SK-N-SH treated with all-trans-retinoic acid at 6 μM for 48 hours (cell line): ENCODE results near the gene IFNL2.

Experiments
- BACH2 ChIP-seq: fragments of 250-450 bp; sonication (Bioruptor Pico); IDR thresholded peaks from 2 replicates; pipeline ENCODE4 v1.9.0; 2021; ENCODE audit warnings: mild to moderate bottlenecking, borderline replicate concordance
- ESRRG ChIP-seq: fragments of 250-450 bp; sonication (Bioruptor Pico); IDR thresholded peaks from 2 replicates; pipeline ENCODE4 v1.6.1; 2021; ENCODE audit warnings: mild to moderate bottlenecking
- GLIS3 ChIP-seq: fragments of 250-450 bp; sonication (Bioruptor Pico); IDR thresholded peaks from 2 replicates; pipeline ENCODE4 v1.5.0; 2020; ENCODE audit warnings: mild to moderate bottlenecking, moderate library complexity
- ISL1 ChIP-seq: fragments of 250-450 bp; sonication (Bioruptor Pico); IDR thresholded peaks from 2 replicates; pipeline ENCODE4 v2.1.2; 2022; ENCODE audit warnings: mild to moderate bottlenecking, moderate library complexity
- OSR1 ChIP-seq: fragments of 250-450 bp; sonication (Bioruptor Pico); IDR thresholded peaks from 2 replicates; pipeline ENCODE4 v1.8.0; 2022; ENCODE audit warnings: moderate library complexity, mild to moderate bottlenecking, inconsistent platforms
- PATZ1 ChIP-seq: fragments of 250-450 bp; sonication (Bioruptor Pico); IDR thresholded peaks from 2 replicates; pipeline ENCODE4 v1.8.0; 2020; ENCODE audit warnings: mild to moderate bottlenecking, moderate library complexity, borderline replicate concordance
- TCF4 ChIP-seq: fragments of 250-450 bp; sonication (Bioruptor Pico); IDR thresholded peaks from 2 replicates; pipeline ENCODE4 v1.8.0; 2021; ENCODE audit warnings: mild to moderate bottlenecking, moderate library complexity, borderline replicate concordance
- TSHZ2 ChIP-seq: fragments of 250-450 bp; sonication (Bioruptor Pico); IDR thresholded peaks from 2 replicates; pipeline ENCODE4 v1.5.0; 2020; ENCODE audit warnings: mild to moderate bottlenecking, moderate library complexity
- TF ChIP-seq, protein P1 (sequence below): fragments of 250-450 bp; sonication (Bioruptor Pico); IDR thresholded peaks from 2 replicates; pipeline ENCODE4 v1.8.0; 2021; ENCODE audit warnings: low read depth, mild to moderate bottlenecking, moderate library complexity, borderline replicate concordance
- TF ChIP-seq, protein P2 (sequence below): fragments of 250-450 bp; sonication (Bioruptor Pico); IDR thresholded peaks from 2 replicates; pipeline ENCODE4 v1.5.1; 2021; ENCODE audit warnings: mild to moderate bottlenecking, moderate library complexity

DNA sequence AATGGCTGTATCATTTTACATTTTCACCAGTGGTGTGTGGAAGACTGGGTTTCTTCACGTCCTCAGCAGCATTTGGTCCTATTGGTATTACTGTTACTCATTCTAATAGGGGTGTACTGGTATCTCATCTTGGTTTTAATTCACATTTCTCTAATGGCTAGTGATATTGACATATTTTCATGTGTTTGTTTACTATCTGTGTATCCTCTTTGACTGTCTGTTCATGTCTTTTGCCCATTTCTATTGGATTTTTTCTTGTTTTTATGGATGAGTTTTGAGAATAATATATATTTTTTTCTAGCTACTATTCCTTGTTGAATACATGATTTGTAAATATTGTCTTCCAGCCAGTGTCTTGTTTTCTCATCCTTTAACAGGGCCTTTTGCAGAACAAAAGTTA lies 13.8 kb downstream of the IFNL2 start:
- TF ChIP-seq PATZ1 (CRISPR knock-in tag) (no peak), BACH2 (CRISPR knock-in tag) (no peak), TCF4 (no peak), OSR1 (CRISPR knock-in tag) (no peak), TSHZ2 (CRISPR knock-in tag) (no peak), ESRRG (CRISPR knock-in tag) (no peak), ISL1 (CRISPR knock-in tag) (no peak), GLIS3 (CRISPR knock-in tag) (no peak)
- TF ChIP-seq, protein P1, sequence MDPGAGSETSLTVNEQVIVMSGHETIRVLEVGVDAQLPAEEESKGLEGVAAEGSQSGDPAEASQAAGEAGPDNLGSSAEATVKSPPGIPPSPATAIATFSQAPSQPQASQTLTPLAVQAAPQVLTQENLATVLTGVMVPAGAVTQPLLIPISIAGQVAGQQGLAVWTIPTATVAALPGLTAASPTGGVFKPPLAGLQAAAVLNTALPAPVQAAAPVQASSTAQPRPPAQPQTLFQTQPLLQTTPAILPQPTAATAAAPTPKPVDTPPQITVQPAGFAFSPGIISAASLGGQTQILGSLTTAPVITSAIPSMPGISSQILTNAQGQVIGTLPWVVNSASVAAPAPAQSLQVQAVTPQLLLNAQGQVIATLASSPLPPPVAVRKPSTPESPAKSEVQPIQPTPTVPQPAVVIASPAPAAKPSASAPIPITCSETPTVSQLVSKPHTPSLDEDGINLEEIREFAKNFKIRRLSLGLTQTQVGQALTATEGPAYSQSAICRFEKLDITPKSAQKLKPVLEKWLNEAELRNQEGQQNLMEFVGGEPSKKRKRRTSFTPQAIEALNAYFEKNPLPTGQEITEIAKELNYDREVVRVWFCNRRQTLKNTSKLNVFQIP: no peak
- TF ChIP-seq, protein P2, sequence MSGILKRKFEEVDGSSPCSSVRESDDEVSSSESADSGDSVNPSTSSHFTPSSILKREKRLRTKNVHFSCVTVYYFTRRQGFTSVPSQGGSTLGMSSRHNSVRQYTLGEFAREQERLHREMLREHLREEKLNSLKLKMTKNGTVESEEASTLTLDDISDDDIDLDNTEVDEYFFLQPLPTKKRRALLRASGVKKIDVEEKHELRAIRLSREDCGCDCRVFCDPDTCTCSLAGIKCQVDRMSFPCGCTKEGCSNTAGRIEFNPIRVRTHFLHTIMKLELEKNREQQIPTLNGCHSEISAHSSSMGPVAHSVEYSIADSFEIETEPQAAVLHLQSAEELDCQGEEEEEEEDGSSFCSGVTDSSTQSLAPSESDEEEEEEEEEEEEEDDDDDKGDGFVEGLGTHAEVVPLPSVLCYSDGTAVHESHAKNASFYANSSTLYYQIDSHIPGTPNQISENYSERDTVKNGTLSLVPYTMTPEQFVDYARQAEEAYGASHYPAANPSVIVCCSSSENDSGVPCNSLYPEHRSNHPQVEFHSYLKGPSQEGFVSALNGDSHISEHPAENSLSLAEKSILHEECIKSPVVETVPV (CRISPR knock-in tag): no peak
